ENCODE results near the gene SLC48A1.

SLC48A1 gene

GRCh38 chr12:47778881-47779280, 5.8 kb downstream of the SLC48A1 start:
- no peak for DNase-seq

- DNase-seq = peak; percentile 94
Observed at GRCh38 chr12:47779301-47779942, 6.4 kb downstream of the SLC48A1 start.

- no peak for DNase-seq
Observed at GRCh38 chr12:47779943-47780504, 7.0 kb downstream of the SLC48A1 start.

DNA sequence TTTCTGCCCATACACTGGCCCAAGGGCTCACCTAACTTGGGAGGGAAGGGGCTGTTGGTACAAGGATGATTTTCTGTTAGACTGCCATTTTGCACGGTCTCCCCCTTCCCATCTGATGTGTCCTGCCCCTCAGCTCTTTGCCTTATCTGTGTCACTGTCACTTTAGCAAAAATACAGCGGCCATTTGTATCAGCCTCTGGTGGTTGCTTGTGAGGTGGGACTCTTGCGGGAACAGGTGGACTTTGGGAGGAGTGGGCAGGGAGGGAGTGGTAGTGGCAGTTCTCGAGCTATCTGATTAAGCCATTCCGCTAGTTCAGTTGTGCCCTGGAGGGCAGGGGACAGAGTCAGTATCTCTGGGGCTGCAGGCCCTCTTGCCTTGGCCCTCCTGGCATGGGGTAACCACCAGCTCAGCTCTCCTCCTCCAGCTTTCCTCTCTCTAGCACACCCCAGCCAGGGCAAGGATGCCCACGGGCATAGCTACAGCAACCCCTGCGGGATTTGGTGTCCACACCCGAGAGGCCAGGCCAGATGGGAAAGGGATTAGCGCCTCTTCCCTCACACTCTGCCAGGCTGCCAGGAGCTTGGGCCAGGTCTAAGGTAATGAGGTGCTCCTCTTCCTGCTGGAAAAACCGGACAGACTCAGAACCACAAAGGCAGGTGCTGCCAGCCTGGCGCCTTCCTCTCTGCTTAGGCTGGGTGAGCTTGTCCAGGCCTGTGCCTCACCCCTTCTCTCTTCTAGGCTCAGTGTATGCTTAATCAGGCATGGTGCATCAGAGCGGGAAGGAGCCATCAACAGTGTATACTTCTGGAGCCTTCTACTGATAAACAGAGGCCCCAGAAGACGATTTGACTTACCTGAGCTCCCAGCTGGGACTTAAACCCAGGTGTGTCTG, 8.7 kb downstream of the SLC48A1 start:
- DNase-seq = peak; percentile 55

DNA sequence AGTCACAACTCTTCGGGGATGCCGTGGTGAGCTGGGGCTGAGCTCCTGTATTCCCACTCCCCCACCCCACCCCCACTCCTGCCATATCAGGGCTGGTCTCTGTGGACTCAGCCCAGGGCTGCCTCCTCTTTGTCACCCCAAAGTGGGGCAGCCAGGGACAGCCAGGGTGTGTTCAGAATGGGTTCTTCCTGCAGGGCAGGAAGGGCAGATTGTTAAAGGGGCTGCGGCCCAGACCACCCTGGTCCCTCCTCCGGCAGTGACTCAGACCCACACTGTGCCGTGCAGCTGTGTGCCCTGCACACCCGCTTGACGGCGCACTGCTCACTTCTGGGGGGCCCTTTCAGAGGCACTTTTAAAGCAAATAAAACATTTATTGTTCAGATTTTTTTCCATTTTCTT, 9.3 kb downstream of the SLC48A1 start:
- peak; percentile 38 for DNase-seq

- no peak for DNase-seq
Observed at GRCh38 chr12:47783024-47783755, 10.2 kb downstream of the SLC48A1 start.

DNA sequence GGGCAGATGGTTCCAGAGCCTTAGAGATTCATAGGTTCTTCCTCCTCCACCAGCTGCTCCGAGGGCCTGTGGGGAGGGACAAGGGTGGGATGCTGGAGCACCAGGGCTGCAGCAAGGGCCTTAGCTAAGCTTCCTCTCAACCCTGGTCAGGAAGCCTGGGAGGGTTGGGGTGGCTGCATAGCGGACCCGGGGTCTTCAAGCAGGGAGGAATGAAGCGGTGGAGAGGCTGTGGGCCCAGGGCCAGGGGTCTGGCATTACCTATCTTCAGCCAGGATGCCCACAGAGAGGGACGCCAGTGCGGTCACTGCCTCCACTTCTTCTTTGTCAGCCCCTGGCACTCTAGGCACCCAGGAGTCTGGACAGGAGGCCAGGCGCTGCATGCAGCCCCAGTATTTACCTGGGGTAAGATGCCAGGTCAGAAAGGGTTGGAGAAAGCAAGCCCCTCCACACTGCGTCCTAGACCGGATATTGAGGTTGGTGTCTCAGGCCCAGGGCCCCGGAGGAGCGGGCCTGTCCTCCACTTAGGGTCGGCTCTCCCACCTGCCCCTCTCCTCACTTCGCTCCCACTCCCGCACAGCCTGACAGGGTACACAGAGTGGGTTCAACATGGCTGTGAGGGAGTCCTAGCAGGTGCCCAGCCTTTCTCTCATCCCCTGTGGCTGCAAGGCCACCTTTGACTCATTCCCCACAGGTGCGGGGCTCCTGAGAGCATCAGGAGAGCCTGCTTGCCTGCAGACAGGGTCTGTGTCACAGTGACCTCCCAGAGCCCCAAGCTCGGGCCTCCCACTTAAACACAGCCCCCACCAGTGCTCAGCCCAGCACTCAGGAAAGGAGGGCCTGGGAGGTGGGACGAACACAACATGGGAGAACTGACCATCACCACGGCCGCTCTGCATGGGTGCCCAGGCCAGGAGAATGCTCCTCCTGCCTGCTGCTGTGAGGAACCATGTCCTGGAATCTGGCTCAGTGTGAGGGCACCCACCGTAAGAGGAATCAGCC, 11.1 kb downstream of the SLC48A1 start:
- no peak for DNase-seq

GRCh38 chr12:47785036-47785886, 12.2 kb downstream of the SLC48A1 start:
- DNase-seq = no peak

DNA sequence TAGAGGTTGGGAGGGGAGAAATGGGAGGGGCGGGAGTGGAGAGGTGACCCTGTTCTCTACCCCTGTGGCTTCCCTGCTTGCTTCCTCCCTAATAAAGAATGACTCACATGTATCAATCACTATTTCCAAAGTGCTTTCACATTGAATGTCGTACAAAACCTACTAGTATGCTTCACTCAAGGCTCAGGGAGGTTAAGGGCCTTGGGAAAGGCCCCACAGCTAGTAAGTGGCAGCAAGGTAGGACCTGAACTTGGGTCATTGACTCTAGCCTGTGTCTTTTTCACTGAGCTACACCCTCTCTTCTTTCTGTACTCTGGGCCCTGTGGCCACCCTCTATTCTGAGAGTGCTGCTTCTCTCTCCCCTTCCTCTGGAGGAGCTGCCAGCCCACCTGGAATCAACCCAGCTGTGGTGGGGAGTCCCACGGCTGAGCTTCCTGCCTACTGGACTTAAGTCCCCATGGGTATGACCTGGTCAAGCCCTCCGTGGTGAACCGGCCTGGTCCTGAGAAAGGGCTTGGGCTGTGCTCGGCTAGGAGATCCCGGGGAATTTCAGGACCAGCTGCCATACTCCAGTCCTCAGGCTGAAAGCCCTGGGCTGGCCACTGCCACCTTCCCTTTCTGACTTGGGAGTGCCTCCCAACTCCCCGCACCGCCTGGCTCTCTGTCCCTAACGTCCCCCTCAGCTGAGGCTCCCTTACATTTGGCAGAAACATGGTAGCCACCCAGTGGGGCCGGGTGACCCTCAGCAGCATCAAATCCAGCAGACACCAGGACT, 13.0 kb downstream of the SLC48A1 start:
- DNase-seq = no peak

- DNase-seq = no peak
Observed at GRCh38 chr12:47786662-47787280, 13.7 kb downstream of the SLC48A1 start.

- no peak for DNase-seq
Observed at GRCh38 chr12:47787596-47788319, 14.7 kb downstream of the SLC48A1 start.

DNA sequence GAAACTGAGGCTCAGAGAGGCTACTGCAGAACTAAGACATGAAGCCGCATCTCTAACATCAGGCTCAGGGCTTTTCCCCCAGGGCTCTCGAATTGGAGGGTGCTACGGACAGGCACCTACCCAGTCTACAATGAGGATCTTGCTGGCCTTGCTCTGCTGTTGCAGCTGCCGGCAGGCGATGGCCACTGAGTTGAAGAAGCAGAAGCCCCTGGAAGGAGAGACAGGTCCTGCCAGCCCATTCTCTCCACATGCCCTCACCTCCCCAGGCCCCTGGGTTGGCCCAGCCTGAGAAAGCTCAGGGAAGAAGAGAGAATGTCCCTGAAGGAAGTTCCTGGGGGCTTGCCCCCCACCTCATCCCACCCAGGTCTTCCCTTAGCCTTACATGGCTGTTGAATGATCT, 16.1 kb downstream of the SLC48A1 start:
- no peak for DNase-seq

GRCh38 chr12:47789712-47790489, 16.9 kb downstream of the SLC48A1 start:
- no peak for DNase-seq

GRCh38 chr12:47790676-47791350, 17.8 kb downstream of the SLC48A1 start:
- no peak for DNase-seq

- no peak for DNase-seq
Observed at GRCh38 chr12:47791351-47791746, 18.3 kb downstream of the SLC48A1 start.

- no peak for DNase-seq
Observed at GRCh38 chr12:47791874-47792273, 18.8 kb downstream of the SLC48A1 start.

GRCh38 chr12:47793015-47793681, 20.1 kb downstream of the SLC48A1 start:
- no peak for DNase-seq
